ENCODE data around the gene DNAH9. TPM values are rescaled to one million over a fixed set of nuclear protein-coding genes. Genes with fewer than 3 reads are reported as not detected.
A peak's percentile ranks its signal among the peaks of the same experiment; 100 is the strongest.

The DNAH9 gene
- total RNA-seq, 4 donors from 2014 or later, result not detected

DNA sequence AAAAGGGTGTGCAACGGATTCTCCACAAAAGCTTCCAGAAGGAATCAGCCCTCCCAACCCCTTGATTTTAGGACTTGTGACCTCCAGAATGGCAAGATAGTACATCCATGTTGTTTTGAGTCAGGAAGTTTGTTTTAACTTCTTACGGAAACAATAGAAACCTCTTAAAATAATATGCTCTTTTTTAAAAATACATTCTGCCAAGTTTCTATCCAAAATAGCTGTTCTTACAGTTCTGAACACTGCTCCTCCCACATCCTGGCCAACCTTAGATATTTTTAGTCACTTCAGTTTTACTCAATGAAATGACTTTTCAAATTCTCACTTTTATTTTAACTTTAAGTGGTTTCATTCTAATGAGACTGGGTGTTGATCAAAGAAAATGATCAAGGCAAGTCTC lies 242.6 kb downstream of the DNAH9 start:
- Histone ChIP-seq H3K27me3 (no peaks in the 10 kb centered on the region), H3K27ac (no peak overlapping the region), H3K4me3 (no peak overlapping the region), H3K36me3 (no peaks in the 10 kb centered on the region), H3K9me3 (no peaks in the 10 kb centered on the region), H3K4me1 (no peaks in the 10 kb centered on the region)
- intact Hi-C loops (cut with DNase I; ENCODE audit: low total_unique reads) (no loop called here), in situ Hi-C loops (cut with MboI; ENCODE audit: low sequenced_read_pairs in 4 of 4) (no loop called here)
- TF ChIP-seq, protein P1, sequence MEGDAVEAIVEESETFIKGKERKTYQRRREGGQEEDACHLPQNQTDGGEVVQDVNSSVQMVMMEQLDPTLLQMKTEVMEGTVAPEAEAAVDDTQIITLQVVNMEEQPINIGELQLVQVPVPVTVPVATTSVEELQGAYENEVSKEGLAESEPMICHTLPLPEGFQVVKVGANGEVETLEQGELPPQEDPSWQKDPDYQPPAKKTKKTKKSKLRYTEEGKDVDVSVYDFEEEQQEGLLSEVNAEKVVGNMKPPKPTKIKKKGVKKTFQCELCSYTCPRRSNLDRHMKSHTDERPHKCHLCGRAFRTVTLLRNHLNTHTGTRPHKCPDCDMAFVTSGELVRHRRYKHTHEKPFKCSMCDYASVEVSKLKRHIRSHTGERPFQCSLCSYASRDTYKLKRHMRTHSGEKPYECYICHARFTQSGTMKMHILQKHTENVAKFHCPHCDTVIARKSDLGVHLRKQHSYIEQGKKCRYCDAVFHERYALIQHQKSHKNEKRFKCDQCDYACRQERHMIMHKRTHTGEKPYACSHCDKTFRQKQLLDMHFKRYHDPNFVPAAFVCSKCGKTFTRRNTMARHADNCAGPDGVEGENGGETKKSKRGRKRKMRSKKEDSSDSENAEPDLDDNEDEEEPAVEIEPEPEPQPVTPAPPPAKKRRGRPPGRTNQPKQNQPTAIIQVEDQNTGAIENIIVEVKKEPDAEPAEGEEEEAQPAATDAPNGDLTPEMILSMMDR (IDR thresholded peaks at IDR 0.05 in 4 of 5, conservative IDR thresholded peaks at IDR 0.05 in 1 of 5), result no peak
- no peak for TF ChIP-seq POLR2A (IDR thresholded peaks at IDR 0.05)
- ATAC-seq, result no peak
- no peak for DNase-seq

DNA sequence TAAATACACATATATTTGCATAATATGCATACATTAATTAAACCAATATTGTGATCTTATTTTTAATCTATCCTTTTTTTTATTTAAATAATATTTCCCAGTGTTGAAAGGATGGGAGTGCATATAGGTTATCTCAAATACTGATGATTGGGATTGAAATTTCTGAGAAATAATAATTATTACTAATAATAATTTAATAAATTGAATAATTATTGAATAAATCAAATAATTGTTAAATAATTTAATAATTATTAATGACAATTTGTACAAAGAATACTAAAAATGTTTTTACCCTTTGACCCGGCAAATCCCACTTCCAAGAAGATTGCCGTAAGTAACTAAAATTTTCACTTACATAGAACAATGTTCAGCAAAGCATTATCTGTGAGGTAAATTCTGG lies 250.1 kb downstream of the DNAH9 start:
- no peak for DNase-seq
- Histone ChIP-seq H3K36me3 (no peaks in the 10 kb centered on the region), H3K27ac (no peak overlapping the region), H3K4me3 (no peak overlapping the region), H3K4me1 (no peaks in the 10 kb centered on the region), H3K27me3 (no peaks in the 10 kb centered on the region), H3K9me3 (no peaks in the 10 kb centered on the region)
- in situ Hi-C loops (cut with MboI; ENCODE audit: low sequenced_read_pairs in 4 of 4) (no loop called here), intact Hi-C loops (cut with DNase I; ENCODE audit: low total_unique reads) (no loop called here)
- no peak for ATAC-seq
- TF ChIP-seq, protein P1 (IDR thresholded peaks at IDR 0.05 in 4 of 5, conservative IDR thresholded peaks at IDR 0.05 in 1 of 5), result no peak
- TF ChIP-seq POLR2A (IDR thresholded peaks at IDR 0.05), result no peak

DNA sequence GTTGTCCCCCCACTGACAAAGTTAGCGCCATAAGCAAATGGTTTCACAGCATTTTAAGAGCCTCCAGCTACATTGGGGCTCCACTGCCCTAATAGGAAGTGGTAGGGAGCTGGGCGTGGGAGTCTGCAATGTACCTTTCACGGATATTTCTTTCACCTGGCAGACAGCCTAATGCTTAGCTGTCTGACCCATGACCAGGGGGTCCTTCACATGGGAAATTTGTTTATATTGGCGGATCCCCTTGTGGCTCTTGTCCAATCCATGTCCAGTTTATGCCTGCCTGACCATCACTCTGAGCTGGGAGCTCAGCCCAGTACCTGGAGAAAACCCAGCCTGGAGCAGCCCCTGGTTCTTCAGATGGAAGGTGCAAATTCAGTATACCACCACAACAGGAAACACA lies 254.0 kb downstream of the DNAH9 start:
- Histone ChIP-seq H3K4me3 (no peak overlapping the region), H3K9me3 (no peaks in the 10 kb centered on the region), H3K36me3 (no peaks in the 10 kb centered on the region), H3K27ac (no peak overlapping the region), H3K27me3 (no peaks in the 10 kb centered on the region), H3K4me1 (no peaks in the 10 kb centered on the region)
- ATAC-seq (no peak), DNase-seq (no peak)
- intact Hi-C loops (cut with DNase I; ENCODE audit: low total_unique reads) (no loop called here), in situ Hi-C loops (cut with MboI; ENCODE audit: low sequenced_read_pairs in 4 of 4) (no loop called here)
- TF ChIP-seq, protein P1 (IDR thresholded peaks at IDR 0.05 in 4 of 5, conservative IDR thresholded peaks at IDR 0.05 in 1 of 5), result no peak
- TF ChIP-seq POLR2A (IDR thresholded peaks at IDR 0.05), result no peak

DNA sequence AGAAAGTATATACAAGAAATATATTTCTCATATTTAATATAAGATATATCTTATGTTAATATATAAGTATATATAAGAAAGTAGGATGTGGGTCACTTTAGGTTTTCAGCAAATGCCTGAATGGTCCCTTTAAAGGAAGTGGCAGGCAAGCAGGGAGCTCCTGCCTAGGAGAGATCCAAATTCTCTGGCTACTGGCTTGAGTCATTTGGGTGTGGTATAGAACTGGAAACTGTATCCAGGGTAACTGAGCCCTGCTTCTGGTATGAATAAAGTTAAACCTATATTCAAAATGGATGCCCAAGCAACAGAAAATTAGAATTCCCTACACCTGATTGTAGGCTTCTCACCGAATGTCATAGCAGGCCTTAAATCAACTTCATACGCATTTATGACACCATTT lies 254.6 kb downstream of the DNAH9 start:
- in situ Hi-C loops (cut with MboI; ENCODE audit: low sequenced_read_pairs in 4 of 4) (no loop called here), intact Hi-C loops (cut with DNase I; ENCODE audit: low total_unique reads) (no loop called here)
- Histone ChIP-seq H3K4me1 (no peaks in the 10 kb centered on the region), H3K27ac (peak overlapping the region in 1 of 4 donors; percentile 46), H3K27me3 (no peaks in the 10 kb centered on the region), H3K9me3 (no peaks in the 10 kb centered on the region), H3K4me3 (no peak overlapping the region), H3K36me3 (no peaks in the 10 kb centered on the region)
- peak in 1 of 2 donors; percentile 41 for ATAC-seq
- TF ChIP-seq POLR2A (IDR thresholded peaks at IDR 0.05), result no peak
- TF ChIP-seq, protein P1 (IDR thresholded peaks at IDR 0.05 in 4 of 5, conservative IDR thresholded peaks at IDR 0.05 in 1 of 5), result no peak
- no peak for DNase-seq

Measured in gastrocnemius medialis (tissue), 4 donors.